Measurements from ENCODE around the gene RGS6.

RGS6 gene

DNA sequence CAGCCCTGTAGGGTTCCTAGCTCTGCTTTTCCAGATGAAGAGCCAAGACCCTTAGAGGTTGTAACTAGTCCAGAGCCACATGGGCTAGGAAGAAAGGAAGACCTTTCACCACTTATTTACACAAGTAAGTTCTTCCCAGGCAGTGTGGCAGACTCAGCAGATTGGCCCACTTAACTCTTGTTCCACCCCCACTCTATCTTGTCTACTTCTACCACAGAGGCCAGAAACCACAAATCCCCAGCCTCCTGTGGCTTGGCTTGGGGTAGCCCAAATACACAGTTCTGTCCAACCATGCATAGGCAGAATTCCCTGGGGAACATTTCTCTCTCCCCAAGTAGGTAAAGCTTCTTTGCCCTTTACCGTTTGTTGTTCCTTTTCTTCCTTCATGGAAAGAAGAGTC, 383.5 kb downstream of the RGS6 start:
- H3K4me1 ChIP-seq (ENCODE audit: control insufficient read depth in 1 of 2, insufficient read depth in 2 of 2, low read length in 2 of 2): no peaks in the 10 kb centered on the region
- no peaks in the 10 kb centered on the region for H3K27me3 ChIP-seq (ENCODE audit: control insufficient read depth in 1 of 2, insufficient read depth in 2 of 2, low read length in 2 of 2)
- H3K9me3 ChIP-seq (ENCODE audit: control insufficient read depth in 1 of 2, low read length in 2 of 2): peaks cover 0 to 2% of the 10 kb centered on the region in 2 donors
- H3K27ac ChIP-seq (ENCODE audit: low read depth, low read length): no peak overlapping the region
- no peak overlapping the region for H3K4me3 ChIP-seq (ENCODE audit: low read depth in 1 of 2, low read length in 2 of 2)
- no peaks in the 10 kb centered on the region for H3K36me3 ChIP-seq (ENCODE audit: control insufficient read depth in 1 of 2, insufficient read depth in 2 of 2, low read length in 2 of 2)
- no peak overlapping the region for H3K9ac ChIP-seq (ENCODE audit: low read depth in 1 of 2, low read length in 2 of 2)

DNA sequence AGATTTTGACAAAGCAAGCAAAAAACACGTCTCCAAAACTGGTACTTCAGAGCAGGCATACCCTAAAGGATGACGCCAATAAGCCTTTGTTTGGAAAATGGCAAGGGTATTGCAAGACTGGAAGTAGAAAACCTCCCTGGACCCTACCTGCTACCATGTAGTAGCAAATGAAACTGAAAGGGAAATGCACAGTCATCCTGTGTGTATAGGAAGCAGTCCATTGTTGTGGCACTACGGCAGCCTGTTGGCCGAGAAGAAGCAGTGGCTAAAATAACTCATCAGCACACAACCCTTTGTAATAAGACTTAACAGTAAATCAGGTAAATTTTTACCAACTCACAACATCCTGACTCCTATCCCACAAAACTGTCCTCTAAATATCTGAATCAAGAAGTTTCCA, 386.4 kb downstream of the RGS6 start:
- H3K9me3 ChIP-seq (ENCODE audit: control insufficient read depth in 1 of 2, low read length in 2 of 2): peaks cover 0 to 2% of the 10 kb centered on the region in 2 donors
- no peaks in the 10 kb centered on the region for H3K36me3 ChIP-seq (ENCODE audit: control insufficient read depth in 1 of 2, insufficient read depth in 2 of 2, low read length in 2 of 2)
- no peaks in the 10 kb centered on the region for H3K4me1 ChIP-seq (ENCODE audit: control insufficient read depth in 1 of 2, insufficient read depth in 2 of 2, low read length in 2 of 2)
- no peak overlapping the region for H3K27ac ChIP-seq (ENCODE audit: low read depth, low read length)
- no peaks in the 10 kb centered on the region for H3K27me3 ChIP-seq (ENCODE audit: control insufficient read depth in 1 of 2, insufficient read depth in 2 of 2, low read length in 2 of 2)
- H3K4me3 ChIP-seq (ENCODE audit: low read depth in 1 of 2, low read length in 2 of 2): no peak overlapping the region
- no peak overlapping the region for H3K9ac ChIP-seq (ENCODE audit: low read depth in 1 of 2, low read length in 2 of 2)

DNA sequence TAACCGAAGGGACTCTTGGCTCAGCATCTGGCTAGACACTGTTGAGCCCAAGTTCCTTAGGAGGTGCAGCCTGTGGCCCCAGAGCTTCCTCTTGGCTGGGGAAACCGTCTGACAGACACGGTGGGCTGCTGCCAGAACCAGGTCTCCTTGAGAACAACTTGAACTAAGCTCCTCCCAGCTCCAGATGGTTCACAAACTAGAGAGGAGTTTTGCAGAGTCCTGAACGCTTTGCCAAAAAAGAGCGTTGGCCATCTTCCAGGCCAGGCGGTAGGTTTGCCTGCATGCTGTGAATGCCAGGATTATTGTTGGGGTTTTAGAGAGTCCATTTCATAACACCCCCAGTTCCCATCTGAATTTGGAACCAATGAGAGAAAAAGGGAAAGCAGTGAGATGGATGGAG, 399.8 kb downstream of the RGS6 start:
- H3K27me3 ChIP-seq (ENCODE audit: control insufficient read depth in 1 of 2, insufficient read depth in 2 of 2, low read length in 2 of 2): no peaks in the 10 kb centered on the region
- no peak overlapping the region for H3K27ac ChIP-seq (ENCODE audit: low read depth, low read length)
- no peaks in the 10 kb centered on the region for H3K36me3 ChIP-seq (ENCODE audit: control insufficient read depth in 1 of 2, insufficient read depth in 2 of 2, low read length in 2 of 2)
- H3K4me1 ChIP-seq (ENCODE audit: control insufficient read depth in 1 of 2, insufficient read depth in 2 of 2, low read length in 2 of 2): no peaks in the 10 kb centered on the region
- H3K9me3 ChIP-seq (ENCODE audit: control insufficient read depth in 1 of 2, low read length in 2 of 2): no peaks in the 10 kb centered on the region
- H3K4me3 ChIP-seq (ENCODE audit: low read depth in 1 of 2, low read length in 2 of 2): no peak overlapping the region
- H3K9ac ChIP-seq (ENCODE audit: low read depth in 1 of 2, low read length in 2 of 2): no peak overlapping the region

DNA sequence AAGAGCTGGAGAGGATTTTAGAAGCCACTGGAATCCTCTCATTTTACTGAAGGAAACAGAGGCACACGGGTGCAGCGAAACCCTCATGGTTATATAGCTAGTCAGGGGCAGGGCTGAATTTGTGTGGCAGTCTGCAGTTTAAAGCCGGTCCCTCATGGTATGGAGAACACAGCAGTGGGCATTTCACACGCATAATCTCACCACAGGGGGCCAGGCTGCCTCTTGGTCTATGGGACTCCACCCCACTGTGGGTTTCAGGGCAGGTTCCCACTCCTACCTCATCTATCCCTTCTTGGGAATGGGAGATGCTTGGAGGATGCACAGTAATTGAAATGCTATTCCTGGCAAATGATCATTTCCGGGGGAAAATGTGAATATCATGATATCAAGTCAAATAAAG, 400.6 kb downstream of the RGS6 start:
- H3K27ac ChIP-seq (ENCODE audit: low read depth, low read length): no peak overlapping the region
- H3K4me1 ChIP-seq (ENCODE audit: control insufficient read depth in 1 of 2, insufficient read depth in 2 of 2, low read length in 2 of 2): no peaks in the 10 kb centered on the region
- no peak overlapping the region for H3K9ac ChIP-seq (ENCODE audit: low read depth in 1 of 2, low read length in 2 of 2)
- H3K36me3 ChIP-seq (ENCODE audit: control insufficient read depth in 1 of 2, insufficient read depth in 2 of 2, low read length in 2 of 2): no peaks in the 10 kb centered on the region
- H3K9me3 ChIP-seq (ENCODE audit: control insufficient read depth in 1 of 2, low read length in 2 of 2): no peaks in the 10 kb centered on the region
- H3K27me3 ChIP-seq (ENCODE audit: control insufficient read depth in 1 of 2, insufficient read depth in 2 of 2, low read length in 2 of 2): no peaks in the 10 kb centered on the region
- no peak overlapping the region for H3K4me3 ChIP-seq (ENCODE audit: low read depth in 1 of 2, low read length in 2 of 2)

DNA sequence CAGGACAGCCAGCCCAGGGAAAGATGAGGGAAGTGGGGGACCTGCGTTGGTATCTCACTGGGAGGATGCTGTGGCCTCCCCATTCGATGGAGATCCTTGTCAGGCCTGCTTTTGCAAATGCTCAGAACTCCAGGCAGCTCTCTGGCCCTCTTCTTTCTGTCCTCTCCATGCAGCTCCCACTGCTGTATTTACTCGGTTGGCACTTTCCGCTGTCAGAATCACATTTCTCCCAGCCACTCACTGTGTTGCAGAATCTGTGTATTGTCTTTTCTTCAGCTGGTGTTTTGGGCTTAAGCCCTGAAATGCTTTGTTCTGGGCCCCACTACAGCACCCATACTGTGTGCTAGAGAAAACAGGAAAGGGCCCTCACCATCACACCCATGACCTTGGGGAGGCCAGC, 401.1 kb downstream of the RGS6 start:
- Histone ChIP-seq H3K9ac (ENCODE audit: low read depth in 1 of 2, low read length in 2 of 2) (no peak overlapping the region), H3K27me3 (ENCODE audit: control insufficient read depth in 1 of 2, insufficient read depth in 2 of 2, low read length in 2 of 2) (no peaks in the 10 kb centered on the region), H3K27ac (ENCODE audit: low read depth, low read length) (no peak overlapping the region), H3K9me3 (ENCODE audit: control insufficient read depth in 1 of 2, low read length in 2 of 2) (no peaks in the 10 kb centered on the region), H3K4me3 (ENCODE audit: low read depth in 1 of 2, low read length in 2 of 2) (no peak overlapping the region), H3K36me3 (ENCODE audit: control insufficient read depth in 1 of 2, insufficient read depth in 2 of 2, low read length in 2 of 2) (no peaks in the 10 kb centered on the region), H3K4me1 (ENCODE audit: control insufficient read depth in 1 of 2, insufficient read depth in 2 of 2, low read length in 2 of 2) (no peaks in the 10 kb centered on the region)

- no peak overlapping the region for H3K9ac ChIP-seq (ENCODE audit: low read depth in 1 of 2, low read length in 2 of 2)
- no peak overlapping the region for H3K4me3 ChIP-seq (ENCODE audit: low read depth in 1 of 2, low read length in 2 of 2)
- no peaks in the 10 kb centered on the region for H3K27me3 ChIP-seq (ENCODE audit: control insufficient read depth in 1 of 2, insufficient read depth in 2 of 2, low read length in 2 of 2)
- no peaks in the 10 kb centered on the region for H3K4me1 ChIP-seq (ENCODE audit: control insufficient read depth in 1 of 2, insufficient read depth in 2 of 2, low read length in 2 of 2)
- H3K36me3 ChIP-seq (ENCODE audit: control insufficient read depth in 1 of 2, insufficient read depth in 2 of 2, low read length in 2 of 2): no peaks in the 10 kb centered on the region
- H3K9me3 ChIP-seq (ENCODE audit: control insufficient read depth in 1 of 2, low read length in 2 of 2): peaks cover 0 to 3% of the 10 kb centered on the region in 2 donors
- H3K27ac ChIP-seq (ENCODE audit: low read depth, low read length): no peak overlapping the region
Measured at GRCh38 chr14:72336311-72336980, 404.2 kb downstream of the RGS6 start.

DNA sequence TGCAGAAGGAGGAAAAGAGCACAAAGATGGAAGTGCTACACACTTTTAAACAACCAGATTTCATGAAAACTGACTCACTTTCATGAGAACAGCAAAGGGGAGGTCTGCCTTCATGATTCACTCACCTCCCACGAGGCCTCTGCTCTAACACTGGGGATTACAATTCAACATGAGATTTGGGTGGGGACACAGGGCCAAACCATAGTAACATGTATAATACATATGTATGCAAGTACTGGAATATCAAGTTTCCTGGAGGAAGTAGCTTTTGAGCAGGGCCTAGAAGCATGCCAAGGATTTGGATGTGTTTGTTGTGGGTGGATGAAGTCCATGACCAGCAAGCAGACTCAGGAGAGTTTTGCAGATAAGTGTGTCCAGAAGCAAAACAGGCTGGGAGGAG, 409.0 kb downstream of the RGS6 start:
- no peak overlapping the region for H3K9ac ChIP-seq (ENCODE audit: low read depth in 1 of 2, low read length in 2 of 2)
- no peaks in the 10 kb centered on the region for H3K4me1 ChIP-seq (ENCODE audit: control insufficient read depth in 1 of 2, insufficient read depth in 2 of 2, low read length in 2 of 2)
- H3K4me3 ChIP-seq (ENCODE audit: low read depth in 1 of 2, low read length in 2 of 2): no peak overlapping the region
- no peaks in the 10 kb centered on the region for H3K27me3 ChIP-seq (ENCODE audit: control insufficient read depth in 1 of 2, insufficient read depth in 2 of 2, low read length in 2 of 2)
- H3K27ac ChIP-seq (ENCODE audit: low read depth, low read length): no peak overlapping the region
- peaks cover 0 to 5% of the 10 kb centered on the region in 2 donors for H3K9me3 ChIP-seq (ENCODE audit: control insufficient read depth in 1 of 2, low read length in 2 of 2)
- no peaks in the 10 kb centered on the region for H3K36me3 ChIP-seq (ENCODE audit: control insufficient read depth in 1 of 2, insufficient read depth in 2 of 2, low read length in 2 of 2)

GRCh38 chr14:72341686-72342085, 409.5 kb downstream of the RGS6 start:
- no peak overlapping the region for H3K27ac ChIP-seq (ENCODE audit: low read depth, low read length)
- no peak overlapping the region for H3K9ac ChIP-seq (ENCODE audit: low read depth in 1 of 2, low read length in 2 of 2)
- no peaks in the 10 kb centered on the region for H3K36me3 ChIP-seq (ENCODE audit: control insufficient read depth in 1 of 2, insufficient read depth in 2 of 2, low read length in 2 of 2)
- no peaks in the 10 kb centered on the region for H3K4me1 ChIP-seq (ENCODE audit: control insufficient read depth in 1 of 2, insufficient read depth in 2 of 2, low read length in 2 of 2)
- no peak overlapping the region for H3K4me3 ChIP-seq (ENCODE audit: low read depth in 1 of 2, low read length in 2 of 2)
- H3K9me3 ChIP-seq (ENCODE audit: control insufficient read depth in 1 of 2, low read length in 2 of 2): peaks cover 0 to 5% of the 10 kb centered on the region in 2 donors
- H3K27me3 ChIP-seq (ENCODE audit: control insufficient read depth in 1 of 2, insufficient read depth in 2 of 2, low read length in 2 of 2): no peaks in the 10 kb centered on the region

GRCh38 chr14:72347118-72347517, 414.9 kb downstream of the RGS6 start:
- H3K36me3 ChIP-seq (ENCODE audit: control insufficient read depth in 1 of 2, insufficient read depth in 2 of 2, low read length in 2 of 2): no peaks in the 10 kb centered on the region
- peaks cover 0 to 2% of the 10 kb centered on the region in 2 donors for H3K9me3 ChIP-seq (ENCODE audit: control insufficient read depth in 1 of 2, low read length in 2 of 2)
- no peak overlapping the region for H3K27ac ChIP-seq (ENCODE audit: low read depth, low read length)
- H3K9ac ChIP-seq (ENCODE audit: low read depth in 1 of 2, low read length in 2 of 2): no peak overlapping the region
- no peak overlapping the region for H3K4me3 ChIP-seq (ENCODE audit: low read depth in 1 of 2, low read length in 2 of 2)
- no peaks in the 10 kb centered on the region for H3K27me3 ChIP-seq (ENCODE audit: control insufficient read depth in 1 of 2, insufficient read depth in 2 of 2, low read length in 2 of 2)
- H3K4me1 ChIP-seq (ENCODE audit: control insufficient read depth in 1 of 2, insufficient read depth in 2 of 2, low read length in 2 of 2): no peaks in the 10 kb centered on the region

GRCh38 chr14:72350215-72350614, 418.0 kb downstream of the RGS6 start:
- Histone ChIP-seq H3K27ac (ENCODE audit: low read depth, low read length) (no peak overlapping the region), H3K4me1 (ENCODE audit: control insufficient read depth in 1 of 2, insufficient read depth in 2 of 2, low read length in 2 of 2) (no peaks in the 10 kb centered on the region), H3K36me3 (ENCODE audit: control insufficient read depth in 1 of 2, insufficient read depth in 2 of 2, low read length in 2 of 2) (no peaks in the 10 kb centered on the region), H3K27me3 (ENCODE audit: control insufficient read depth in 1 of 2, insufficient read depth in 2 of 2, low read length in 2 of 2) (no peaks in the 10 kb centered on the region), H3K4me3 (ENCODE audit: low read depth in 1 of 2, low read length in 2 of 2) (no peak overlapping the region), H3K9me3 (ENCODE audit: control insufficient read depth in 1 of 2, low read length in 2 of 2) (no peaks in the 10 kb centered on the region), H3K9ac (ENCODE audit: low read depth in 1 of 2, low read length in 2 of 2) (no peak overlapping the region)

GRCh38 chr14:72352012-72352411, 419.8 kb downstream of the RGS6 start:
- H3K36me3 ChIP-seq (ENCODE audit: control insufficient read depth in 1 of 2, insufficient read depth in 2 of 2, low read length in 2 of 2): no peaks in the 10 kb centered on the region
- no peaks in the 10 kb centered on the region for H3K9me3 ChIP-seq (ENCODE audit: control insufficient read depth in 1 of 2, low read length in 2 of 2)
- no peak overlapping the region for H3K27ac ChIP-seq (ENCODE audit: low read depth, low read length)
- H3K27me3 ChIP-seq (ENCODE audit: control insufficient read depth in 1 of 2, insufficient read depth in 2 of 2, low read length in 2 of 2): no peaks in the 10 kb centered on the region
- no peaks in the 10 kb centered on the region for H3K4me1 ChIP-seq (ENCODE audit: control insufficient read depth in 1 of 2, insufficient read depth in 2 of 2, low read length in 2 of 2)
- H3K4me3 ChIP-seq (ENCODE audit: low read depth in 1 of 2, low read length in 2 of 2): no peak overlapping the region
- no peak overlapping the region for H3K9ac ChIP-seq (ENCODE audit: low read depth in 1 of 2, low read length in 2 of 2)

All from duodenal mucosa (tissue), 2 donors.